Activated CD4-positive, alpha-beta T cell treated with anti-CD3 and anti-CD28 coated beads, Interleukin-2, Interleukin-6, amounts not matched to agents 100 ng/mL and 50 ng/mL, durations not matched to agents 16 hours and 8 hours (primary cell): Measurements from ENCODE around the gene PRKCA.

ENCODE experiments used
- DNase-seq: peaks from one replicate; pipeline ENCODE4 v3.0.0-alpha.2; 2020

Gene PRKCA

DNA sequence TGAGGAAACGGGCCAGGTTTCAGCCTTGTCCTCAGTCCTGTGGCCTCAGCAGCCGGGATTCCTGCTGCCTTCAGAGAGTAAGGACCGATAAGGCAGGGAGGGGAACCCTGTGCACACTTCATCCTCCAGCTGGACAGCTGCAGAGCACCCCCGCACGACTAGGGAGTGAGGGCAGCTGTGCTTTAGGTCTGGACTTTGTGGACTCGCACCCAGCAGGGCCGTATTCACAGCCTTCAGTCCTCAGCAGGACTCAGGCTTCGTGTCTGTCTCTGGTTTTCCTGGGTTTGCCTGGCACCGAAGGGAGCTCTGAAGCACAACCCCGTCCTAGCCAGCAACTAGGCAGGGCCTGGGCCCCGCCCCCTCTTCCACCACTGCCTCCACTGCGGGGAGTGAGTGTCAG, 486.7 kb downstream of the PRKCA start:
- no peak for DNase-seq

- DNase-seq, result no peak
Measured at GRCh38 chr17:66789961-66790437, 487.6 kb downstream of the PRKCA start.

DNA sequence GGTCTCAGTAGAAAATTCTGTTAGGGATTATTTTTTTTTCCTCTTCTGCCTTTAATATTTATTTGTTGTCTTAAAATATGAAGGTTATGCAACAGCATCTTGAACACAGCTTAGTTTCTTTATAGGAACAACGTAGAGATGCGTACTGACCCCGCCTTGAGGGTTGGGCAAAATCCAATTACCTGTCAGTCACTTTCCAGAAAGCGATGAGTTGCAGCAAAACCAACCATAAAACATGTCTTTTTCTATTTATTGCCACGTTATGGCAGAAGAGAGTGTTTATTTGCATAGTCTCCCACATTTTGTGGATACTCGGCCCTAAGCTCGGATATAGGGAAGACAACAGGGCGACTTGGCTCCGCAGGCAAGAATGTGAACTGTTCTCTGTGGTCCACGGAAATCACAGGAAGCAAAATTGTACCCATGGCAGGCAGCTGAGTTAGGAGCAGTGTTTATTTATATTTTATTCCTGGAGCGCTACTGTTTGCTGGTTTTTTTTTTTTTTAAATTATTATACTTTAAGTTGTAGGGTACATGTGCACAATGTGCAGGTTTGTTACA, 488.2 kb downstream of the PRKCA start:
- DNase-seq, result no peak

GRCh38 chr17:66791347-66791746, 488.9 kb downstream of the PRKCA start:
- no peak for DNase-seq

DNA sequence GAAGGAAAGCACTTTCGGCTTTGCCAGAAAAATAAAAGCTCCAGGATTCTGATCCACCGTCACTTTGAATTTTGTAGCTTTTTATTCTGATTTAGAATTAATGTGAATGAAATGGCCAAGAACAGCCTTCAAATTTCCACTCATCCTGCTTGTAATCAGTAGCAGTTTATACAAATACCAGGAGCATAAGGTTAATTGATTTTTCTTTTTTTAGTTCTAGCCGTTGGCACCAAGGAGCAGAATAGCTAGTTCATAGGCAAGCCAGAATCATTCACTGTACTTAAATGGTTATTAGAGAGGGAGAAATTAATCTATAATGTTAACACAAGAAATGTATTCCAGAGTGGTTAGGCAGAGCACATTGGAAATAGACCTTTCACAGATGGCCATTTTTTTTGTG, 491.4 kb downstream of the PRKCA start:
- DNase-seq, result no peak

- DNase-seq, result no peak
Measured at GRCh38 chr17:66795486-66795885, 493.1 kb downstream of the PRKCA start.

- DNase-seq, result no peak
Measured at GRCh38 chr17:66799849-66800537, 497.6 kb downstream of the PRKCA start.

GRCh38 chr17:66803474-66803951, 501.1 kb downstream of the PRKCA start:
- DNase-seq, result no peak

DNA sequence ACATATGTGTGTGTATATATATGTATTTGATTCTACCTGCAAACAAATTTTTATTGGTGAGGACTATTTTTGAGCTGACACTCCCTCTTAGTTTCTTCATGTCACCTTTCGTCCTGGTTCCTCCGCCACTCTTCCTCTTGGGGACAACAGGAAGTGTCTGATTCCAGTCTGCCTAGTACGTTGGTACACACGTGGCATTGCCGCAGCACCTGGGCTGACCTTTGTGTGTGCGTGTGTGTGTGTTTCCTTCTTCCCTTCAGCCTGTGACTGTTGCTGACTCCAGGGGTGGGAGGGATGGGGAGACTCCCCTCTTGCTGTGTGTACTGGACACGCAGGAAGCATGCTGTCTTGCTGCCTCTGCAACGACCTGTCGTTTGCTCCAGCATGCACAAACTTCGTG, 503.2 kb downstream of the PRKCA start:
- no peak for DNase-seq

GRCh38 chr17:66807182-66807581, 504.8 kb downstream of the PRKCA start:
- DNase-seq, result no peak

GRCh38 chr17:66809408-66809807, 507.0 kb downstream of the PRKCA start:
- no peak for DNase-seq

DNA sequence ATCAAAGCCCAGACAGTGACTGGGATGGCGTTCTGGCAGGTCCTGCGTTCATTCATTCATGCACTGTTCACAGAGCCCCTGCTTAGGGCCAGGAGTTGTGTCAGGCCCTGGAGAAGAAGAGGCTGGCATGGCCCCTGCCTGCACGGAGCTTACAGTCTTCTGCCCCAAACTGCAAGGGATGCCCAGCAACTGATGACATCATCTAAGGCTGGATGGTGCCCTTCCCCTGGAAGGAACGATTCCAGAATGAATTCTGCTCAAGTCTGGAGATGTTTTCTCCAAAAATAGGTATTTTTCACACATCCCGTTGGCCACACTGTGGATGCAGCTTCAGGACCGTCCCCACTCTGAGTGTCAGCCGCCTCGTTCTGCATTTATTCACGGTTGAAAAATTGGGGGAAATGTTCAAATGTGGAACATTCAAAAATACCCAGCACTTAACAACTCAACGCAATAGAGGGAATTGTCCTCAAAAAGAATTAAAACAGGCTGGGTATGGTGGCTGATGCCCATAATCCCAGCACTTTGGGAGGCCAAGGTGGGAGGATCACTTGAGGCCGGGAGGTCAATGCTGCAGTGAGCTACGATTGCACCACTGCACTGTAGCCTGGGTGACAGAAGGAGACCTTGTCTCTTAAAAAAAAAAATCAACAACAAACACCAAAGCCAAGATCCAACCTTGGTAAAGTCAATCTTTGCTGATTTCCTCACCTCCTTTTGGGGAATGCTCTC, 508.7 kb downstream of the PRKCA start:
- no peak for DNase-seq

GRCh38 chr17:66811683-66812054, 509.3 kb downstream of the PRKCA start:
- DNase-seq, result no peak

DNA sequence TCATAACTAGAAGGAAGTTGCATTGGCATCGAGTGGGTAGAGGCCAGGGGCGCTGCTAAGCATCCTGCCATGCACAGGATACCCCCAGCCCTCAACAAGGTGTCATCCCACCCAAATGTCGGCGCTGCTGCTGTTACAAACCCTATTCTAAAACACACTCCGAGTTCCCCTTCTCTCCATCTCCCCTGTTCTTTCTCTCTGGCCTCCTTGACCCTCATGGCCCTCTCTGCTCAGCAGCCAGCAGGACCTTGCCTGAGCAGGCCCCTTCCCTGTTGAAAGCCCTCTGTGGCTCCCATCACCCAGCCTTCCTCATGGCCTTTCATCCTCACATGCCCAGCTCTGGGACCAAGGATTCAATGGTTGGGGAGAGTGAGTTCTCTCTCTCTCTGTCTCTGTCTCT, 510.2 kb downstream of the PRKCA start:
- no peak for DNase-seq

- DNase-seq, result no peak
Measured at GRCh38 chr17:66813296-66813695, 510.9 kb downstream of the PRKCA start.

DNA sequence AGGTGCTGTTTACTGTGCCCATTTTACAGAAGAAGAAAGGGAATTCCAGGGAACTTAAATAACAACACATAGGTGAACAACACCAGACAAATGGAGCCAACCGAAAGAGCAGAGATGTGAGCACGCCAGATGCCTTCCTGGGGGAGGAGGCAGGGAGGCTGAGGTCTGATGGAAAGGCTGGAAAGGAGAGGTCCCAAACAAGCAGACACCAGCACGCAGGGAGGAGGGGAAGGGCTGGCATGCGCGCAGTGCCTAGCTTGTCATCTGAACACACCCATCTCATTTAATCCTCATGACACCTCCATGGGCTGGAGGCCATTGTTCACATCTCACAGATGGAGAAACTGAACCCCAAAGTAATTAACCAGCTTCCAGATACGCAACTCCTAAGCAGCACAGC, 511.6 kb downstream of the PRKCA start:
- no peak for DNase-seq

DNA sequence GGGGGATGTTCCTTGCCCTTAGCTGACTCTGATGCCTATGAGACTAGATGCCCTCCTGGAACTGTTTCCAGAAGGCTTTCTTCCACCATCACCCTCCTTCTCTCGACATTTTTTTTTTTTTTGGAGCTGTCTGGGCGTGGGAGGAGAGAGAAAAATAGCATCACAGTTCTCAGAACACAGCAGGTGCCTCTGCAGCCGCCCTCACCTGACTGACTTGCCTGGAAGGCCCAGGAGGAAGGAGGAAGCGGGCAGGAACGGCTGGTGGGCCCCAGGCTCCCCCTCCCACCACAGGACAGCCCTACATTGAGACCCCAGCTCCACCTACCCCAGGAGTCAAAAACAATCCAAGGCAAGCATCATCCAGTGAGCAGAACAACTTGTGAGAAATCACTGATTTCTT, 512.2 kb downstream of the PRKCA start:
- DNase-seq, result no peak

- DNase-seq, result no peak
Measured at GRCh38 chr17:66817750-66818149, 515.3 kb downstream of the PRKCA start.

DNA sequence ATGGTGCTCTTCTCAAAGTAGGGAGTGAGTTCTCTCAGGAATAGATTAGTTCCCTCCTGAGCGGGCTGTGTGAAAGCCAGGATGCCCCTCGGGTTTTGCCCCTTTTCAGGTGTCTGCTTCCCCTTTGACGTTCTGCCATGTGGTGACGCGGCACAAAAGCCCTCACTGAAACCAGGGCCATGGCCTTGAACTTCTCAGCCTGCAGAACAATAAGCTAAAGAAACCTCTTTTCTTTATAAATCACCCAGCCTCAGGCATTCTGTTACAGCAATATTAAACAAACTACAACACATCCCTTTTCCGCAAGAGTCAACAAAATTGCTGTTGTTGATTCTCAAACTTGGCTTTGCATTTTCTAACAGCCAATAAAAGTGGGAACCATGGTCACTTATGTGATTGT, 517.1 kb downstream of the PRKCA start:
- DNase-seq, result no peak

GRCh38 chr17:66822009-66822408, 519.6 kb downstream of the PRKCA start:
- no peak for DNase-seq

DNA sequence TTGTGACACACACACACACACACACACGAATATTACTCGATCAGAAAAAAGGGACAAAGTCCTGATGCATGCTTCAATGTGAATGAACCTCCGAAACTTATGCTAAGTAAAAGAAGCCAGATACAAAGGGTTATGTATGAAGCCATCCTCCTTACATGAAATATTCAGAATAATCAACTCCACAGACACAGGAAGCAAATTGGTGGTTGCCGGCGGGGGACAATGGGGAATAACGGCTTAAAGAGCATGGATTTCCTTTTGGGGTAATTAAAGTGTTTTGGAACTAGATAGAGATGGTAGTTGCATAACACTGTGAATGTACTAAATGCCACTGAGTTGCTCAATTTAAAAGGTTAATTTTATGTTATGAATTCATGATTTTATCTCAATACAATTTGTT, 524.4 kb downstream of the PRKCA start:
- DNase-seq, result no peak

- DNase-seq, result peak; percentile 15
Measured at GRCh38 chr17:66829386-66829864, 527.0 kb downstream of the PRKCA start.

DNA sequence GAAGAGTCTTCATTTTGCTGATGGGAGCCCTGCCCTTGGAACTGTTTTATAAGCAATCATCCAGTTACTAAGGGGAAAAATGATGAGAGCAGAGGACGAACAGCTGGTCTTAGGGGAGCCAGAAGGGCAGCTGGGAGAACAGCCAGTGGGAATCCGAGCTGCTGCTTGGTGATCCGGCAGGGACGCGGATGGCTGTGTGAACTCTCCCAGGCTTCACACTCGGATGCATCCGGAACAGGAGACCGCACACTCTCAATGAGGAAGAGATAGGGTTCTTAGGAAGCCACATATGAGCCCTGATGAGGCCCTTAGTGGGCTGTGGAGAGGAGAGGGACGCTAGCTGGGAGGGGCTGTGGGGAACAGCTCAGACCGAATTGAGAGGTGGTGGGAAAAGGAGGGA, 527.5 kb downstream of the PRKCA start:
- no peak for DNase-seq

GRCh38 chr17:66830451-66830850, 528.0 kb downstream of the PRKCA start:
- no peak for DNase-seq
